LNCAP (cell line): Measurements from ENCODE around the gene CHCHD3.

ENCODE experiments used
- CTCF ChIP-seq: fragments of 450-650 bp; IDR thresholded peaks from 2 replicates; pipeline ENCODE4 v1.5.1; 2017; ENCODE audit warnings: mild to moderate bottlenecking

The CHCHD3 gene

GRCh38 chr7:133011746-133012145 is 70.1 kb downstream of the CHCHD3 start:
- TF ChIP-seq CTCF: no peak

GRCh38 chr7:133009426-133010252 is 72.3 kb downstream of the CHCHD3 start:
- no peak for TF ChIP-seq CTCF

- no peak for TF ChIP-seq CTCF
Measured at GRCh38 chr7:133007961-133008360, 73.9 kb downstream of the CHCHD3 start.

- TF ChIP-seq CTCF: no peak
Measured at GRCh38 chr7:133003052-133003910, 78.6 kb downstream of the CHCHD3 start.

- TF ChIP-seq CTCF: no peak
Measured at GRCh38 chr7:133001727-133002126, 80.2 kb downstream of the CHCHD3 start.

- TF ChIP-seq CTCF: no peak
Measured at GRCh38 chr7:132999845-133000244, 82.0 kb downstream of the CHCHD3 start.

- no peak for TF ChIP-seq CTCF
Measured at GRCh38 chr7:132998763-132999162, 83.1 kb downstream of the CHCHD3 start.
